ENCODE data around the gene TPGS2. TPM values are rescaled to one million over a fixed set of nuclear protein-coding genes. Genes with fewer than 3 reads are reported as not detected.

TPGS2 gene
- total RNA-seq, 1 donor from 2014 or later, result 68.4 TPM

Other genes starting within 250 kb of the TPGS2 start
- 33.9 TPM for gene KIAA1328, start 125 bp upstream of the TPGS2 start, total RNA-seq (ENCODE audit: insufficient read depth, low replicate concordance)

All from umbilical cord (tissue), 1 donor.